Activated T-helper 1 cell treated with anti-CD3 and anti-CD28 coated beads, Interleukin-2, amount 50 U/mL, for 16 hours (primary cell): ENCODE results near the gene C1QL4.
A peak's percentile ranks its signal among the peaks of the same experiment; 100 is the strongest.
"Not testable (repeated sequence)": the region's sequence is repeated elsewhere in the genome, so short reads cannot be mapped to it uniquely, and the experiment has no call there.

ENCODE experiments used
- DNase-seq, 2 donors: peaks; one replicate each; pipeline ENCODE4 v3.0.0-alpha.2; 2020; ENCODE audit warnings: low read depth in 1 of 2, low spot score in 1 of 2

Gene C1QL4

GRCh38 chr12:49334681-49335080 lies 2.3 kb downstream of the C1QL4 start:
- no peak for DNase-seq

GRCh38 chr12:49334226-49334625 lies 2.8 kb downstream of the C1QL4 start:
- DNase-seq = no peak

- not testable (repeated sequence) for DNase-seq
These were observed 3.2 kb downstream of the C1QL4 start for GRCh38 chr12:49333778-49334177.

- DNase-seq = no peak
These were observed 4.1 kb downstream of the C1QL4 start for GRCh38 chr12:49332891-49333371.

GRCh38 chr12:49332441-49332861 lies 4.5 kb downstream of the C1QL4 start:
- no peak for DNase-seq

GRCh38 chr12:49331380-49332222 lies 5.4 kb downstream of the C1QL4 start:
- DNase-seq = no peak

GRCh38 chr12:49330631-49331379 lies 6.2 kb downstream of the C1QL4 start:
- DNase-seq = no peak

GRCh38 chr12:49330032-49330619 lies 6.9 kb downstream of the C1QL4 start:
- no peak for DNase-seq

- DNase-seq = no peak
These were observed 8.2 kb downstream of the C1QL4 start for GRCh38 chr12:49328816-49329215.

- DNase-seq = no peak
These were observed 9.1 kb downstream of the C1QL4 start for GRCh38 chr12:49327887-49328286.

- DNase-seq = no peak
These were observed 9.6 kb downstream of the C1QL4 start for GRCh38 chr12:49327368-49327767.

- DNase-seq = no peak
These were observed 11.4 kb downstream of the C1QL4 start for GRCh38 chr12:49325606-49326005.

- DNase-seq = no peak
These were observed 13.4 kb downstream of the C1QL4 start for GRCh38 chr12:49323524-49324097.

GRCh38 chr12:49322708-49323523 lies 14.1 kb downstream of the C1QL4 start, which contains the start of gene TROAP:
TROAP (plus strand) TSS chr12:49323255; CDS start chr12:49323609, 354 bp downstream.
- peak; percentile 90 to 93 for DNase-seq

- DNase-seq = no peak
These were observed 14.7 kb downstream of the C1QL4 start for GRCh38 chr12:49322367-49322707.

GRCh38 chr12:49320411-49321103 lies 16.4 kb downstream of the C1QL4 start:
- not testable (repeated sequence) for DNase-seq

GRCh38 chr12:49317118-49317517 lies 19.9 kb downstream of the C1QL4 start:
- not testable (repeated sequence) for DNase-seq

- DNase-seq = no peak
These were observed 22.2 kb downstream of the C1QL4 start for GRCh38 chr12:49314811-49315210.

- not testable (repeated sequence) for DNase-seq
These were observed 26.5 kb downstream of the C1QL4 start for GRCh38 chr12:49310451-49311000.

GRCh38 chr12:49309386-49309785 lies 27.6 kb downstream of the C1QL4 start:
- no peak for DNase-seq
